Astrocyte of the hippocampus (primary cell): ENCODE measurements around the gene NAA60.

ENCODE experiments used
- DNase-seq: peaks from one replicate; pipeline ENCODE4 v3.0.0; 2011; ENCODE audit warnings: low read depth, low spot score

NAA60 gene

GRCh38 chr16:3443108-3444031 lies at the start of gene NAA60, which contains the start of gene ZNF597:
Gene NAA60 (plus strand): TSS chr16:3443680. CDS start chr16:3476228, 32,548 bp downstream.
Gene ZNF597 (minus strand): TSS chr16:3443504. CDS start chr16:3443153, 351 bp downstream.
- peak; percentile 93 for DNase-seq

GRCh38 chr16:3400446-3400778 lies 43.1 kb upstream of the NAA60 start:
- no peak for DNase-seq

- DNase-seq, result peak; percentile 100
These were observed 42.4 kb upstream of the NAA60 start, which contains the start of the genes ZNF174 and ZSCAN32 for GRCh38 chr16:3400779-3401688. Gene ZNF174 (plus strand): TSS chr16:3401215. CDS start chr16:3402005, 790 bp downstream. Gene ZSCAN32 (minus strand): TSS chr16:3401004. CDS start chr16:3397557, 3,447 bp downstream.

GRCh38 chr16:3401719-3402397 lies 41.6 kb upstream of the NAA60 start:
- DNase-seq, result peak; percentile 31

- DNase-seq, result no peak
These were observed 34.8 kb upstream of the NAA60 start for GRCh38 chr16:3408561-3409197.

GRCh38 chr16:3413730-3414379 lies 29.6 kb upstream of the NAA60 start:
- peak; percentile 6 for DNase-seq

- peak; percentile 49 for DNase-seq
These were observed 11.7 kb upstream of the NAA60 start for GRCh38 chr16:3431779-3432219.

- no peak for DNase-seq
These were observed 9.1 kb upstream of the NAA60 start for GRCh38 chr16:3434373-3434772.

GRCh38 chr16:3439637-3440036 lies 3.8 kb upstream of the NAA60 start:
- no peak for DNase-seq

GRCh38 chr16:3444032-3444388 lies 530 bp downstream of the NAA60 start:
- DNase-seq, result peak; percentile 75

GRCh38 chr16:3454093-3454492 lies 10.6 kb downstream of the NAA60 start:
- DNase-seq, result no peak

GRCh38 chr16:3454631-3455147 lies 11.2 kb downstream of the NAA60 start:
- no peak for DNase-seq

- DNase-seq, result peak; percentile 97
These were observed 14.2 kb downstream of the NAA60 start for GRCh38 chr16:3457434-3458252.

- DNase-seq, result peak; percentile 68
These were observed 14.9 kb downstream of the NAA60 start for GRCh38 chr16:3458278-3458851.

GRCh38 chr16:3458852-3459361 lies 15.4 kb downstream of the NAA60 start:
- no peak for DNase-seq

- DNase-seq, result peak; percentile 29
These were observed 16.1 kb downstream of the NAA60 start for GRCh38 chr16:3459401-3460090.

GRCh38 chr16:3460121-3460520 lies 16.6 kb downstream of the NAA60 start:
- DNase-seq, result no peak

GRCh38 chr16:3460585-3460984 lies 17.1 kb downstream of the NAA60 start:
- DNase-seq, result no peak
